Measurements from ENCODE around the gene TP53I3.
"Not testable (repeated sequence)": the region's sequence is repeated elsewhere in the genome, so short reads cannot be mapped to it uniquely, and the experiment has no call there.

The TP53I3 gene

DNA sequence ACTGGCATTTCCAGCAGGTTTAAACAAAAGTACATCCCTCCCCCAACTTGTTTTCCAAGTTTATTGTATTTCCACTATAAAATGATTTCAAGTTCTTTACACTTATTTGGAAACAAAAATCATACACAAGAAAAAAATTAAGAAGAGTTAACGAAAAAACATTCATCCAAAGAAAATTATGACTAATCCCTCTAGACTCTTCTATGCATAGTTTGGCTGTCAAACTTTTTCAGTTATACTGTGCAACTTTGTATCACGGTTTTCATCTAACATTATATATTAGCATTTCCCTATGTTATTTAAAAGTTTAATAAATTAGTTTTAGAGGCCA is 38.1 kb downstream of the TP53I3 start:
- no peak for DNase-seq (ENCODE audit: low read depth in 1 of 2, low spot score in 1 of 2)
- in situ Hi-C loops (cut with HindIII; ENCODE audit: low pct_unique_long_range_greater_than_20kb, low sequenced_read_pairs): no loop called here
- no peak for TF ChIP-seq JUND (IDR thresholded peaks at IDR 0.05; ENCODE audit: low read depth)

DNA sequence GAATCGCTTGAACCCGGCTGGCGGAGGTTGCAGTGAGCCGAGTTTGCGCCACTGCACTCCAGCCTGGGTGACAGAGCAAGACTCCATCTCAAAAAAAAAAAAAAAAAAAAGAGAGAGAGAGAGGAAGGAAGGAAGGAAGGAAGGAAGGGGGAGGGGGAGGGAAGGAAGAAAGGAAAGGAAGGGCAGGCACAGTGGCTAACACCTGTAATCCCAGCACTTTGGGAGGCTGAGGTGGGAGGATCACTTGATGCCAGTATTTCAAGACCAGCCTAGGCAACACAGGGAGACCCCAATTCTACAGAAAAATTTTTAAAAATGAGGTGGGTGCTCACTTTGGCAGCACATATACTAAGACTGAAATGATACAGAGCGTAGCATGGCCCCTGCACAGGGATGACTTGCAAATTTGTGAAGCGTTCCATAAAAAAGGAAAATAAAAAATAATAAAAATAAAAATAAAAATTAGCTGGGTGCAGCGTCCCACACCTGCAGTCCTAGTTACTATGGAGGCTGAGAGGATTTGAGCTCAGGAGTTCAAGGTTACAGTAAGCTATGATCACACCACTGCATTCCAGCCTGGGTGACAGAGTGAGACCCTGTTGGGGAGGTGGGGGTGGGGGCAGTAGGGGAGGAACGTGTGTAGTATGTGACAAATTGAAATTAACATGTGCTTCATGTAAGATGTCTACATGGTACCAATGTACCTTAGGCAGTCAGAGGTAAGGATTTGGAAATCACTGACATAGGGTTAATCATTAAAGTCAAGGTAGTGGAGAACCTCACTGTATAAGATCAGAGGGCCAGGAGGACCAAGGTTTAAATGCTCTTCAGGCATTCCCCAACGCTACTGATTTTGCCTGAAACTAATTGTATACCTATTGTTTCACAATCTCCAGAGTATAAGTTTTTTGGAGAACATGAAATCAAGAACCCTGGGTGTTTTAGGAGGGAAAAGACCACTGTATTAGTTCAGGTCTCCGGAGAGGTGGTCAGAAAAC is 38.8 kb downstream of the TP53I3 start:
- DNase-seq (ENCODE audit: low read depth in 1 of 2, low spot score in 1 of 2): no peak
- in situ Hi-C loops (cut with HindIII; ENCODE audit: low pct_unique_long_range_greater_than_20kb, low sequenced_read_pairs): no loop called here
- no peak for TF ChIP-seq JUND (IDR thresholded peaks at IDR 0.05; ENCODE audit: low read depth)

DNA sequence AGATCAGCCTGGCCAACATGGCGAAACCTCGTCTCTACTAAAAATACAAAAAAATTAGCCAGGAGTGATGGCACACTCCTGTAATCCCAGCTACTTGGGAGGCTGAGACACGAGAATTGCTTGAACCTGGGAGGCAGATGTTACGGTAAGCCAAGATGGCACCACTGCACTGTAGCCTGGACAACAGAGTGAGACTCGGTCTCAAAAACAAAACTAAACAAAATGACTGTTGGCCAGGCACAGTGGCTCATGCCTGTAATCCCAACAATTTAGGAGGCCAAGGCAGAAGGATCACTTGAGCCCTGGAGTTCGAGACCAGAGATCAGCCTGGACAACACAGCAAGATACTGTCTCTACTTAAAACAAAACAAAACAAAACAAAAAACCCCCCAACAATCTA is 41.5 kb downstream of the TP53I3 start:
- DNase-seq (ENCODE audit: low read depth in 1 of 2, low spot score in 1 of 2); in situ Hi-C loops (cut with HindIII; ENCODE audit: low pct_unique_long_range_greater_than_20kb, low sequenced_read_pairs): not testable (repeated sequence)

DNA sequence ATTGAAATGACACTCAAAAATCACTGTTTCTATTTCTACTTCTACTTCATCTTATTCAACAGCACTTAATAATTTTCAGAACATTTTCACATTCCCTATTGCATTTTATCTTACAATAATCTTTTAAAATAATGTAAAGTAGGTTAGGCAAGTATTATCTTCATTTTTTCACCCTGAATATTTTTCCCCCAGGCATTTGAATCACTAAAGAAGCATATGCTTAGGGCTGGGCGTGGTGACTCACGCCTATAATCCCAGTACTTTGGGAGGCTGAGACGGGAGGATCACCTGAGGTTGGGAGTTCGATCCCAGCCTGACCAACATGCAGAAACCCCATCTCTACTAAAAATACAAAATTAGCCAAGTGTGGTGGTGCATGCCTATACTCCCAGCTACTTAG is 44.1 kb downstream of the TP53I3 start:
- in situ Hi-C loops (cut with HindIII; ENCODE audit: low pct_unique_long_range_greater_than_20kb, low sequenced_read_pairs): no loop called here
- DNase-seq (ENCODE audit: low read depth in 1 of 2, low spot score in 1 of 2): no peak
- TF ChIP-seq JUND (IDR thresholded peaks at IDR 0.05; ENCODE audit: low read depth): no peak

DNA sequence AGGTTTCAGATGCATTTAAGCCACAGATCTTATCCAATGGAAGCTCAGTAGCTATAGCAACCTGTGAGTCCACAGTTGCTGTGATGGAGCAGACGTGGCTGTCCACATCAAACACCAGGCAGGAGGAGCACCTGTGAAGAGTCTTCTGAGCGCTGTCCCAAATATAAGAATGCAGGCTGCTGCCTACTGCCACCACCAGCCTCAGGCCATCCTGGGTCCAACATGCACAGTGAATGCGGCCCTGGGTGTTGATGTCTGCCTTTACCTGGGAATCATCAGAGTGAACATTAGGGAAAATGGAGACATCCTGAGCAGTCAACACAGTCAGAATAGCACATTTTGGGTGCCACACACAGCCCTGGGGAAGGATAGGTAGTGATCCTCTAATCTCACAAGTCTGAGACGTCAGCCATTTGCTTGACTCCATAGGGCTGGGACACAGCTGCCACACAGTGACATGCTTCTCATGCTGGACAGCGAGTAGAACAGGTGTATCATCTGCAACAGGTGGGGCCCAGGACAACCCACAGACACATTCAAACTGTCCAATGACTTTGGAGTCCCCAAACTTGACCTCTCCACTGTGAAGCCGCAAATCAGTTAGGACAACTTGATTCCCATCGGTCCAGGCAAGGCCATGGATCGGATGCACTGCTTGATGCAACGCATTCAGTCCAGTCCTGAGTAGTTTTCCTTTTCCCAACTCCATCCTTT is 45.7 kb downstream of the TP53I3 start:
- DNase-seq (ENCODE audit: low read depth in 1 of 2, low spot score in 1 of 2): no peak
- in situ Hi-C loops (cut with HindIII; ENCODE audit: low pct_unique_long_range_greater_than_20kb, low sequenced_read_pairs): no loop called here
- TF ChIP-seq JUND (IDR thresholded peaks at IDR 0.05; ENCODE audit: low read depth): no peak

All from T47D (cell line).